ENCODE data around the gene LSR. TPM values are rescaled to one million over a fixed set of nuclear protein-coding genes. Genes with fewer than 3 reads are reported as not detected.

Gene LSR
- total RNA-seq, 3 donors from 2014 or later: 123 to 302 (median 289) TPM

- no peaks in the 10 kb centered on the region for H3K9me3 ChIP-seq
- intact Hi-C loops (cut with DNase I, micrococcal nuclease): no loop called here
- no peak for TF ChIP-seq CTCF (IDR thresholded peaks at IDR 0.05)
- DNase-seq: peak in 2 of 3 donors; percentile 31 to 53
- peaks cover 20% of the 10 kb centered on the region for H3K4me1 ChIP-seq (ENCODE audit: low read depth)
- H3K4me3 ChIP-seq: no peak overlapping the region
- no peak for ATAC-seq
- peaks cover 5% of the 10 kb centered on the region for H3K36me3 ChIP-seq (ENCODE audit: low read depth)
These were observed 17.2 kb downstream of the LSR start for GRCh38 chr19:35265900-35266519.

- Histone ChIP-seq H3K36me3 (ENCODE audit: low read depth) (peaks cover 5% of the 10 kb centered on the region), H3K4me1 (ENCODE audit: low read depth) (peaks cover 20% of the 10 kb centered on the region), H3K9me3 (no peaks in the 10 kb centered on the region), H3K4me3 (no peak overlapping the region)
- ATAC-seq (peak; percentile 3), DNase-seq (peak in 2 of 3 donors; percentile 55 to 73)
- intact Hi-C loops (cut with DNase I, micrococcal nuclease): no loop called here
- no peak for TF ChIP-seq CTCF (IDR thresholded peaks at IDR 0.05)
These were observed 17.9 kb downstream of the LSR start for GRCh38 chr19:35266520-35267352.

GRCh38 chr19:35267353-35267817 lies 18.6 kb downstream of the LSR start:
- peaks cover 5% of the 10 kb centered on the region for H3K36me3 ChIP-seq (ENCODE audit: low read depth)
- ATAC-seq (peak; percentile 34), DNase-seq (peak; percentile 59 to 81 (median 72))
- TF ChIP-seq CTCF (IDR thresholded peaks at IDR 0.05): no peak
- peak overlapping the region; percentile 42 for H3K4me3 ChIP-seq
- no peaks in the 10 kb centered on the region for H3K9me3 ChIP-seq
- intact Hi-C loops (cut with DNase I, micrococcal nuclease): no loop called here
- peaks cover 20% of the 10 kb centered on the region for H3K4me1 ChIP-seq (ENCODE audit: low read depth)

GRCh38 chr19:35267818-35268535 lies 19.2 kb downstream of the LSR start:
- ATAC-seq (peak; percentile 81), DNase-seq (peak; percentile 78 to 88 (median 85))
- Histone ChIP-seq H3K4me3 (peak overlapping the region; percentile 42), H3K9me3 (no peaks in the 10 kb centered on the region), H3K36me3 (ENCODE audit: low read depth) (peaks cover 5% of the 10 kb centered on the region), H3K4me1 (ENCODE audit: low read depth) (peaks cover 20% of the 10 kb centered on the region)
- intact Hi-C loops (cut with DNase I, micrococcal nuclease): no loop called here
- TF ChIP-seq CTCF (IDR thresholded peaks at IDR 0.05): no peak

GRCh38 chr19:35268536-35269437 lies 20.0 kb downstream of the LSR start, which contains the start of gene USF2:
USF2 (plus strand) TSS chr19:35268962; CDS start chr19:35269102, 140 bp downstream.
- peaks cover 5% of the 10 kb centered on the region for H3K36me3 ChIP-seq (ENCODE audit: low read depth)
- TF ChIP-seq CTCF (IDR thresholded peaks at IDR 0.05): no peak
- DNase-seq (peak; percentile 75 to 91 (median 77)), ATAC-seq (peak; percentile 27)
- intact Hi-C loops (cut with DNase I, micrococcal nuclease): no loop called here
- H3K4me1 ChIP-seq (ENCODE audit: low read depth): peaks cover 20% of the 10 kb centered on the region
- H3K9me3 ChIP-seq: no peaks in the 10 kb centered on the region
- peak within 1 kb of the TSS; percentile 63 for H3K4me3 ChIP-seq
